GM12892 (cell line): ENCODE measurements around the gene IL1RAPL1.

Experiments used
- POLR2A ChIP-seq: IDR thresholded peaks from 2 replicates; pipeline ENCODE4 v1.6.1; 2011; ENCODE audit warnings: low read depth, low read length, control low read depth
- POLR2AphosphoS5 ChIP-seq: IDR thresholded peaks from 2 replicates; pipeline ENCODE4 v1.6.1; 2011; ENCODE audit warnings: low read depth, low read length, control low read depth
- TAF1 ChIP-seq: IDR thresholded peaks from 2 replicates; pipeline ENCODE4 v1.6.1; 2011; ENCODE audit warnings: low read depth, mild to moderate bottlenecking, control low read depth, low read length, borderline replicate concordance

GRCh38 chrX:29422034-29422433 lies 834.8 kb downstream of the IL1RAPL1 start:
- TF ChIP-seq POLR2A (no peak), TAF1 (no peak), POLR2AphosphoS5 (no peak)
